Liver (tissue), 9 donors: ENCODE measurements around the gene PLPPR5. TPM values are rescaled to one million over a fixed set of nuclear protein-coding genes. Genes with fewer than 3 reads are reported as not detected.

Experiments
- DNase-seq: peaks from one replicate; pipeline ENCODE4 v3.0.0-alpha.2; 2017; ENCODE audit warnings: low spot score
- H3K27ac ChIP-seq, 2 donors: one replicate each; pipeline ENCODE4 v1.7.0; 2013; ENCODE audit warnings: inconsistent platforms in 2 of 2, low read length in 2 of 2, control low read depth in 1 of 2, low read depth in 1 of 2, mild to moderate bottlenecking in 1 of 2
- H3K27me3 ChIP-seq, 4 donors: one replicate each; pipeline versions ENCODE4 v1.6.1 to v1.7.0; 2013; ENCODE audit warnings: low read length in 3 of 4, inconsistent platforms in 1 of 4, mild to moderate bottlenecking in 1 of 4, moderate library complexity in 1 of 4; ENCODE audit not compliant: control insufficient read depth in 4 of 4, insufficient read depth in 4 of 4
- H3K36me3 ChIP-seq, 4 donors: one replicate each; pipeline versions ENCODE4 v1.6.1 to v1.7.0; 2013; ENCODE audit warnings: low read length in 3 of 4, mild to moderate bottlenecking in 3 of 4, low read depth in 1 of 4, moderate library complexity in 1 of 4; ENCODE audit not compliant: control insufficient read depth in 4 of 4, insufficient read depth in 3 of 4
- H3K4me1 ChIP-seq, 4 donors: one replicate each; pipeline versions ENCODE4 v1.6.1 to v1.7.0; 2013; ENCODE audit warnings: low read length in 3 of 4, mild to moderate bottlenecking in 3 of 4, moderate library complexity in 1 of 4; ENCODE audit not compliant: control insufficient read depth in 4 of 4, insufficient read depth in 4 of 4
- H3K4me3 ChIP-seq, 3 donors: one replicate each; pipeline versions ENCODE4 v1.6.1 to v1.7.0; 2013; ENCODE audit warnings: low read length in 3 of 3, control low read depth in 1 of 3, low read depth in 1 of 3, mild to moderate bottlenecking in 1 of 3
- H3K9ac ChIP-seq, 2 donors: one replicate each; pipeline ENCODE4 v1.7.0; 2013; ENCODE audit warnings: low read length in 2 of 2, mild to moderate bottlenecking in 2 of 2, moderate library complexity in 2 of 2, control low read depth in 1 of 2, low read depth in 1 of 2
- H3K9me3 ChIP-seq, 4 donors: one replicate each; pipeline versions ENCODE4 v1.6.1 to v1.7.0; 2013; ENCODE audit warnings: low read length in 3 of 4; ENCODE audit not compliant: control insufficient read depth in 4 of 4
- GABPA ChIP-seq, 2 donors: IDR thresholded peaks in 1 of 2; conservative IDR thresholded peaks in 1 of 2; 2 replicates each; pipeline ENCODE4 v1.6.1; 2016; ENCODE audit warnings: antibody characterized with exemption in 2 of 2, mild to moderate bottlenecking in 1 of 2, moderate library complexity in 1 of 2
- HNF4A ChIP-seq, 2 donors: conservative IDR thresholded peaks; 2 replicates each; pipeline ENCODE4 v1.6.1; 2016; ENCODE audit warnings: antibody characterized with exemption in 2 of 2, mild to moderate bottlenecking in 2 of 2
- HNF4G ChIP-seq: IDR thresholded peaks from 2 replicates; pipeline ENCODE4 v1.6.1; 2016; ENCODE audit warnings: antibody characterized with exemption
- JUND ChIP-seq, 2 donors: IDR thresholded peaks; 2 replicates each; pipeline ENCODE4 v1.6.1; 2016; ENCODE audit warnings: antibody characterized with exemption in 2 of 2
- NR2F2 ChIP-seq: IDR thresholded peaks from 2 replicates; pipeline ENCODE4 v1.6.1; 2016; ENCODE audit warnings: antibody characterized with exemption
- RXRA ChIP-seq, 2 donors: IDR thresholded peaks; 2 replicates each; pipeline ENCODE4 v1.6.1; 2017 to 2018; ENCODE audit warnings: antibody characterized with exemption in 2 of 2, mild to moderate bottlenecking in 1 of 2
- YY1 ChIP-seq: IDR thresholded peaks from 2 replicates; pipeline ENCODE4 v1.6.1; 2016; ENCODE audit warnings: antibody characterized with exemption, mild to moderate bottlenecking
- WGBS: extraction: QIAGEN DNeasy Blood & Tissue Kit; methylation state at CpG from one replicate; pipeline ENCODE4 v1.1.7; 2013; 5-methylcytosine and 5-hydroxymethylcytosine counted together
- polyA plus RNA-seq, 2 donors: library from polyadenylated mRNA; stranded (reverse) in 1 of 2; unstranded in 1 of 2; fragments of 200-250 nt in 1 of 2; fragments of >200 nt in 1 of 2; fragmentation: Nextera tagmentation in 1 of 2; extraction: Ambion mirVana in 1 of 2; gene quantifications; one replicate each; pipeline versions ENCODE4 v1.2.1 to v1.2.3, GENCODE V29; 2013 to 2015
- total RNA-seq, 2 donors: library from RNA; depleted of rRNA; stranded (reverse); fragments of >200 nt; gene quantifications; one replicate each; pipeline ENCODE4 v1.2.3, GENCODE V29; 2014
- TF ChIP-seq, protein P1 (sequence below): IDR thresholded peaks from 2 replicates; pipeline ENCODE4 v1.6.1; 2016; ENCODE audit warnings: antibody characterized with exemption
- TF ChIP-seq, protein P2 (sequence below): fragments of 150-350 bp; IDR thresholded peaks from 2 replicates; pipeline ENCODE4 v1.5.1; 2017; ENCODE audit warnings: improper control_type of control experiment, low read depth, low read length; ENCODE audit not compliant: missing input control
- TF ChIP-seq, protein P3 (sequence below): IDR thresholded peaks from 2 replicates; pipeline ENCODE4 v1.6.1; 2016; ENCODE audit warnings: antibody characterized with exemption, mild to moderate bottlenecking
- TF ChIP-seq, protein P4 (sequence below): IDR thresholded peaks from 2 replicates; pipeline ENCODE4 v1.6.1; 2016; ENCODE audit warnings: antibody characterized with exemption
- TF ChIP-seq, protein P5 (sequence below): IDR thresholded peaks from 2 replicates; pipeline ENCODE4 v1.6.1; 2016; ENCODE audit warnings: antibody characterized with exemption
- donor health status: healthy.
- donor health status: healthy.
- donor health status: healthy.
- donor health status: healthy.
- donor health status: healthy.

Gene PLPPR5
- total and polyA plus RNA-seq, 4 donors = not detected

DNA sequence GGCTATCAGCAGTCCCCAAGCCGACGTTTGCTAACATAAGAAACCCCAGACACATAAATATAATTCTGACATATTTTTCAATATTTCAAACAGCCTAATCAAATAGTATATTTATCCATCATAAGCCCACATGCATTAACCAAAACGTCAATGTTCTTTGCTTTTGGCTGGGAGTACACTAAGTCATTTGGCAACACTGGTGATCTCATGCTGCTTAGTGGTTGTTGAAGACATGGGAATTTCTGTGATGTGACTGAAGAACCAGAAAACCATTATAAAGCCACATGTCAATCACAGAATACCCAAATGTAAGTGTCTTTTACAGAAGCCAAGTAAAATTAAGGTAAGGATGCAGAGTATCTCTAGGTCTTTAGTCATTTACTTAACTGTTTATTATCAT is 57.6 kb downstream of the PLPPR5 start:
- Histone ChIP-seq H3K27ac (no peak overlapping the region), H3K9me3 (no peaks in the 10 kb centered on the region), H3K27me3 (no peaks in the 10 kb centered on the region), H3K9ac (no peak overlapping the region), H3K4me1 (no peaks in the 10 kb centered on the region), H3K36me3 (no peaks in the 10 kb centered on the region), H3K4me3 (no peak overlapping the region)
- no peak for DNase-seq
- 80% methylated on average over 3 of the region's 3 CpGs for WGBS
- TF ChIP-seq, protein P1, sequence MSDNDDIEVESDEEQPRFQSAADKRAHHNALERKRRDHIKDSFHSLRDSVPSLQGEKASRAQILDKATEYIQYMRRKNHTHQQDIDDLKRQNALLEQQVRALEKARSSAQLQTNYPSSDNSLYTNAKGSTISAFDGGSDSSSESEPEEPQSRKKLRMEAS = no peak
- TF ChIP-seq, protein P2, sequence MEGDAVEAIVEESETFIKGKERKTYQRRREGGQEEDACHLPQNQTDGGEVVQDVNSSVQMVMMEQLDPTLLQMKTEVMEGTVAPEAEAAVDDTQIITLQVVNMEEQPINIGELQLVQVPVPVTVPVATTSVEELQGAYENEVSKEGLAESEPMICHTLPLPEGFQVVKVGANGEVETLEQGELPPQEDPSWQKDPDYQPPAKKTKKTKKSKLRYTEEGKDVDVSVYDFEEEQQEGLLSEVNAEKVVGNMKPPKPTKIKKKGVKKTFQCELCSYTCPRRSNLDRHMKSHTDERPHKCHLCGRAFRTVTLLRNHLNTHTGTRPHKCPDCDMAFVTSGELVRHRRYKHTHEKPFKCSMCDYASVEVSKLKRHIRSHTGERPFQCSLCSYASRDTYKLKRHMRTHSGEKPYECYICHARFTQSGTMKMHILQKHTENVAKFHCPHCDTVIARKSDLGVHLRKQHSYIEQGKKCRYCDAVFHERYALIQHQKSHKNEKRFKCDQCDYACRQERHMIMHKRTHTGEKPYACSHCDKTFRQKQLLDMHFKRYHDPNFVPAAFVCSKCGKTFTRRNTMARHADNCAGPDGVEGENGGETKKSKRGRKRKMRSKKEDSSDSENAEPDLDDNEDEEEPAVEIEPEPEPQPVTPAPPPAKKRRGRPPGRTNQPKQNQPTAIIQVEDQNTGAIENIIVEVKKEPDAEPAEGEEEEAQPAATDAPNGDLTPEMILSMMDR = no peak
- TF ChIP-seq HNF4A (conservative IDR thresholded peaks at IDR 0.05) (no peak), RXRA (IDR thresholded peaks at IDR 0.05) (no peak)

DNA sequence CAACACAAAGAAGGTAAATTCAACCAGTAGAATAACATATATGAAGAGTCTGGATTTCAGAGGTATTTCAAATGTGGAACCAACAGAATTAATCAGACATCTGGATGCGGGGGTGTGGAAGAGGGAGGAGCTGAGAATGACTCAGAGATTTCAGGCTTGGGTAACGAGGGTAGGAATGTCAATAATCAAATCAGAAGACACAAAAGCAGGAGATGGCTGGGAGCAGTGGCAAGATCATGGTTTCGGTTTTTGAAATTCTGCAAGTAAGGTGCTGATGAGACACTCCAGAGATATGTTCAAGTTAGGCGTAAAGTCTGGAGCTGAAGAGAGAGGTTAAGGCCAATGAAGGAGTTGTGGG is 64.0 kb downstream of the PLPPR5 start:
- Histone ChIP-seq H3K4me3 (no peak overlapping the region), H3K27me3 (no peaks in the 10 kb centered on the region), H3K9ac (no peak overlapping the region), H3K4me1 (no peaks in the 10 kb centered on the region), H3K27ac (no peak overlapping the region), H3K36me3 (no peaks in the 10 kb centered on the region), H3K9me3 (no peaks in the 10 kb centered on the region)
- 85% methylated on average over 4 of the region's 4 CpGs for WGBS
- DNase-seq = no peak
- TF ChIP-seq JUND (IDR thresholded peaks at IDR 0.05) (no peak), GABPA (IDR thresholded peaks at IDR 0.05 in 1 of 2, conservative IDR thresholded peaks at IDR 0.05 in 1 of 2) (no peak), NR2F2 (no peak), RXRA (IDR thresholded peaks at IDR 0.05) (no peak), HNF4A (conservative IDR thresholded peaks at IDR 0.05) (no peak), HNF4G (no peak), YY1 (no peak)
- TF ChIP-seq, protein P3, sequence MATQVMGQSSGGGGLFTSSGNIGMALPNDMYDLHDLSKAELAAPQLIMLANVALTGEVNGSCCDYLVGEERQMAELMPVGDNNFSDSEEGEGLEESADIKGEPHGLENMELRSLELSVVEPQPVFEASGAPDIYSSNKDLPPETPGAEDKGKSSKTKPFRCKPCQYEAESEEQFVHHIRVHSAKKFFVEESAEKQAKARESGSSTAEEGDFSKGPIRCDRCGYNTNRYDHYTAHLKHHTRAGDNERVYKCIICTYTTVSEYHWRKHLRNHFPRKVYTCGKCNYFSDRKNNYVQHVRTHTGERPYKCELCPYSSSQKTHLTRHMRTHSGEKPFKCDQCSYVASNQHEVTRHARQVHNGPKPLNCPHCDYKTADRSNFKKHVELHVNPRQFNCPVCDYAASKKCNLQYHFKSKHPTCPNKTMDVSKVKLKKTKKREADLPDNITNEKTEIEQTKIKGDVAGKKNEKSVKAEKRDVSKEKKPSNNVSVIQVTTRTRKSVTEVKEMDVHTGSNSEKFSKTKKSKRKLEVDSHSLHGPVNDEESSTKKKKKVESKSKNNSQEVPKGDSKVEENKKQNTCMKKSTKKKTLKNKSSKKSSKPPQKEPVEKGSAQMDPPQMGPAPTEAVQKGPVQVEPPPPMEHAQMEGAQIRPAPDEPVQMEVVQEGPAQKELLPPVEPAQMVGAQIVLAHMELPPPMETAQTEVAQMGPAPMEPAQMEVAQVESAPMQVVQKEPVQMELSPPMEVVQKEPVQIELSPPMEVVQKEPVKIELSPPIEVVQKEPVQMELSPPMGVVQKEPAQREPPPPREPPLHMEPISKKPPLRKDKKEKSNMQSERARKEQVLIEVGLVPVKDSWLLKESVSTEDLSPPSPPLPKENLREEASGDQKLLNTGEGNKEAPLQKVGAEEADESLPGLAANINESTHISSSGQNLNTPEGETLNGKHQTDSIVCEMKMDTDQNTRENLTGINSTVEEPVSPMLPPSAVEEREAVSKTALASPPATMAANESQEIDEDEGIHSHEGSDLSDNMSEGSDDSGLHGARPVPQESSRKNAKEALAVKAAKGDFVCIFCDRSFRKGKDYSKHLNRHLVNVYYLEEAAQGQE = no peak
- TF ChIP-seq, protein P2 = no peak
- TF ChIP-seq, protein P4, sequence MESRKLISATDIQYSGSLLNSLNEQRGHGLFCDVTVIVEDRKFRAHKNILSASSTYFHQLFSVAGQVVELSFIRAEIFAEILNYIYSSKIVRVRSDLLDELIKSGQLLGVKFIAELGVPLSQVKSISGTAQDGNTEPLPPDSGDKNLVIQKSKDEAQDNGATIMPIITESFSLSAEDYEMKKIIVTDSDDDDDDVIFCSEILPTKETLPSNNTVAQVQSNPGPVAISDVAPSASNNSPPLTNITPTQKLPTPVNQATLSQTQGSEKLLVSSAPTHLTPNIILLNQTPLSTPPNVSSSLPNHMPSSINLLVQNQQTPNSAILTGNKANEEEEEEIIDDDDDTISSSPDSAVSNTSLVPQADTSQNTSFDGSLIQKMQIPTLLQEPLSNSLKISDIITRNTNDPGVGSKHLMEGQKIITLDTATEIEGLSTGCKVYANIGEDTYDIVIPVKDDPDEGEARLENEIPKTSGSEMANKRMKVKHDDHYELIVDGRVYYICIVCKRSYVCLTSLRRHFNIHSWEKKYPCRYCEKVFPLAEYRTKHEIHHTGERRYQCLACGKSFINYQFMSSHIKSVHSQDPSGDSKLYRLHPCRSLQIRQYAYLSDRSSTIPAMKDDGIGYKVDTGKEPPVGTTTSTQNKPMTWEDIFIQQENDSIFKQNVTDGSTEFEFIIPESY = no peak
- TF ChIP-seq, protein P5, sequence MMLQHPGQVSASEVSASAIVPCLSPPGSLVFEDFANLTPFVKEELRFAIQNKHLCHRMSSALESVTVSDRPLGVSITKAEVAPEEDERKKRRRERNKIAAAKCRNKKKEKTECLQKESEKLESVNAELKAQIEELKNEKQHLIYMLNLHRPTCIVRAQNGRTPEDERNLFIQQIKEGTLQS = no peak
